Measurements from ENCODE around the gene FMOD. TPM values are rescaled to one million over a fixed set of nuclear protein-coding genes. Genes with fewer than 3 reads are reported as not detected.
"Not testable (repeated sequence)": the region's sequence is repeated elsewhere in the genome, so short reads cannot be mapped to it uniquely, and the experiment has no call there.

FMOD gene
- total RNA-seq, 3 donors from 2014 or later (not counting 1 experiment from before 2014, with no cell fraction given), result not detected

DNA sequence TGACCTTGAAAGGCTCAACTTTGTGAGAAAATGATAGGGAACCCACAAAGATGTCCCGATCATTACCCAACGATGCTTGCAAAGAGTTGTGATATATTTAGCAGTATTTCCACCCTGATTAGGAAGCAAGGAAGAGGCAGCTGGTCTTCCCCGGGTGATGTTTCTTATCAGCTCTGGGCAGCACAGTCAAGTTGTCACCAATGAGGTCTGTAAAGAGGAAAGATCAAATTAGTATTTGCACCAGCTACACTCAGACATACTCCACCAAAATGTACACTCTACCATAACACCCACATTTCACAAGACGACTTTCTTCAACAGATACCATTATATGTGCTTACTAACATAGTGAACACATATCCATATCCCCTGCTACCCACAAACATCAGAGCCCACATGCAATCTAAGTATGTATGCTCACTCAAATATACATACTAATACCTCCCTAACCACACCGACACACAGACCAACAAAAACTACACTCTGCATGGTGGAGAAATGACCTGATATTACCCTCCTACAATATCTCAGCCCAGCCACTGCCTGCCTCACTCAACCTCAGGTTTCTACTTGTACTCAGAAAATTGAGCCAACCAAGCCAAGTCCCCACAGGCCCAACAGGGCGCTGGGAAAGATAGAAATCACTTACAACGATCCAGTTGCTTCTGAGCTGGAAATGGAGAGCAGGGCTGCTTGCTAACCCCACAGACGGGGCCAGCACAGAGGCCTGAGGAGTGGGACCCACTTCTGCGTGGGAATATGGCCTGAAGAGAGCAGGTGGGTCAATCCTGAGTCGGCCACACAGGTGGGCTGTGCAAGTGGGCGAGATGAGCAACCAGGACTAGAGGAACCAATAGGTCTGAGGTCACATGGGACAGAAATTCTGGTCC, 50.2 kb downstream of the FMOD start:
- Histone ChIP-seq H3K4me1 (ENCODE audit: control insufficient read depth, insufficient read depth, low read length) (peaks cover 63% of the 10 kb centered on the region), H3K27me3 (ENCODE audit: control insufficient read depth, insufficient read depth, low read length) (no peaks in the 10 kb centered on the region), H3K4me3 (ENCODE audit: low read length) (no peak overlapping the region), H3K9me3 (ENCODE audit: control insufficient read depth, insufficient read depth, low read length) (no peaks in the 10 kb centered on the region), H3K36me3 (ENCODE audit: control insufficient read depth, insufficient read depth, low read length) (no peaks in the 10 kb centered on the region), H3K27ac (ENCODE audit: low read length) (peak overlapping the region; percentile 12)
- H3K4me3 Mint-ChIP-seq, result peak overlapping the region; percentile 3
- H3K36me3 Mint-ChIP-seq, result no peaks in the 10 kb centered on the region
- no peak for DNase-seq
- H3K27ac Mint-ChIP-seq, result peak overlapping the region; percentile 3 to 13
- no peaks in the 10 kb centered on the region for H3K9me3 Mint-ChIP-seq
- peaks cover 41 to 75% of the 10 kb centered on the region in 2 donors for H3K4me1 Mint-ChIP-seq
- ATAC-seq, result no peak
- TF ChIP-seq CTCF (IDR thresholded peaks at IDR 0.05), result no peak
- 60% methylated on average over 11 of the region's 11 CpGs for WGBS (ENCODE audit: insufficient coverage)
- intact Hi-C loops (cut with micrococcal nuclease), result no loop called here
- no peaks in the 10 kb centered on the region for H3K27me3 Mint-ChIP-seq (ENCODE audit: low read depth in 2 of 2)

- H3K27me3 ChIP-seq (ENCODE audit: control insufficient read depth, insufficient read depth, low read length); H3K36me3 Mint-ChIP-seq; H3K4me3 ChIP-seq (ENCODE audit: low read length); ATAC-seq; DNase-seq; H3K36me3 ChIP-seq (ENCODE audit: control insufficient read depth, insufficient read depth, low read length); intact Hi-C loops (cut with micrococcal nuclease); H3K9me3 Mint-ChIP-seq; H3K27me3 Mint-ChIP-seq (ENCODE audit: low read depth in 2 of 2); H3K9me3 ChIP-seq (ENCODE audit: control insufficient read depth, insufficient read depth, low read length): not testable (repeated sequence)
- Mint-ChIP-seq H3K27ac (peak overlapping the region; percentile 3 to 13), H3K4me3 (peak overlapping the region; percentile 3), H3K4me1 (peaks cover 48 to 81% of the 10 kb centered on the region in 2 donors)
- peak overlapping the region; percentile 44 for H3K27ac ChIP-seq (ENCODE audit: low read length)
- H3K4me1 ChIP-seq (ENCODE audit: control insufficient read depth, insufficient read depth, low read length), result peaks cover 65% of the 10 kb centered on the region
- 81% methylated on average over 6 of the region's 8 CpGs for WGBS (ENCODE audit: insufficient coverage)
Measured at GRCh38 chr1:203299719-203300429, 51.0 kb downstream of the FMOD start.

DNA sequence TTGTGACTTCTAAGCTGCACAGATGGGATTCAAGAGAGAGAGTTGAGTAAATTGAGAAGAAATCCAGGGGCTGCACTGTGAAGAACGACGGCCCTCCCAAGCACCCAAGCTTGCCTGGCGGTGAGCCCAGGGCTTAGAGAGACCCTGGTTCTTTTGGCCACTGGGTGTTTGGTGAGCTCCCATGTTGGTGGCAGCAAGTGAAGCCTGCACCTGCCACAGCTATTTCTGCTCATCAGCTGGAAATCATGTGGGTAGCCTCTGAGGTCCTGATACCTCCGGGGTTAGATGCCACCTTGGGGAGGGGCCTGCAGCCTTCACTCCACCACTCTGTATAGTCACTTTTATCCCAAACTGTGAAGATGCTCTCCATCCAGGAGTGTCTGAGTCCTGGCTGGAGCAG, 51.8 kb downstream of the FMOD start:
- 40% methylated on average over 4 of the region's 4 CpGs for WGBS (ENCODE audit: insufficient coverage)
- peaks cover 42 to 76% of the 10 kb centered on the region in 2 donors for H3K4me1 Mint-ChIP-seq
- Histone ChIP-seq H3K4me1 (ENCODE audit: control insufficient read depth, insufficient read depth, low read length) (peaks cover 58% of the 10 kb centered on the region), H3K27ac (ENCODE audit: low read length) (peak overlapping the region; percentile 44), H3K4me3 (ENCODE audit: low read length) (no peak overlapping the region), H3K27me3 (ENCODE audit: control insufficient read depth, insufficient read depth, low read length) (no peaks in the 10 kb centered on the region), H3K9me3 (ENCODE audit: control insufficient read depth, insufficient read depth, low read length) (no peaks in the 10 kb centered on the region), H3K36me3 (ENCODE audit: control insufficient read depth, insufficient read depth, low read length) (no peaks in the 10 kb centered on the region)
- H3K27ac Mint-ChIP-seq, result no peak overlapping the region
- H3K4me3 Mint-ChIP-seq, result no peak overlapping the region
- intact Hi-C loops (cut with micrococcal nuclease), result no loop called here
- DNase-seq, result no peak
- H3K36me3 Mint-ChIP-seq, result no peaks in the 10 kb centered on the region
- ATAC-seq, result no peak
- no peaks in the 10 kb centered on the region for H3K27me3 Mint-ChIP-seq (ENCODE audit: low read depth in 2 of 2)
- TF ChIP-seq CTCF (IDR thresholded peaks at IDR 0.05), result no peak
- no peaks in the 10 kb centered on the region for H3K9me3 Mint-ChIP-seq

GRCh38 chr1:203296460-203297073, 54.4 kb downstream of the FMOD start:
- H3K27me3 ChIP-seq (ENCODE audit: control insufficient read depth, insufficient read depth, low read length), result no peaks in the 10 kb centered on the region
- H3K27ac Mint-ChIP-seq, result peak overlapping the region in 1 of 2 donors; percentile 76
- H3K9me3 Mint-ChIP-seq, result no peaks in the 10 kb centered on the region
- H3K4me3 Mint-ChIP-seq, result no peak overlapping the region
- H3K9me3 ChIP-seq (ENCODE audit: control insufficient read depth, insufficient read depth, low read length), result no peaks in the 10 kb centered on the region
- H3K27ac ChIP-seq (ENCODE audit: low read length), result peak overlapping the region; percentile 45
- WGBS (ENCODE audit: insufficient coverage), result 91% methylated on average over 7 of the region's 7 CpGs
- peaks cover 29 to 63% of the 10 kb centered on the region in 2 donors for H3K4me1 Mint-ChIP-seq
- intact Hi-C loops (cut with micrococcal nuclease), result no loop called here
- H3K36me3 Mint-ChIP-seq, result no peaks in the 10 kb centered on the region
- no peaks in the 10 kb centered on the region for H3K36me3 ChIP-seq (ENCODE audit: control insufficient read depth, insufficient read depth, low read length)
- H3K4me3 ChIP-seq (ENCODE audit: low read length), result no peak overlapping the region
- DNase-seq, result no peak
- ATAC-seq, result peak in 1 of 3 donors; percentile 14
- H3K4me1 ChIP-seq (ENCODE audit: control insufficient read depth, insufficient read depth, low read length), result peaks cover 36% of the 10 kb centered on the region
- H3K27me3 Mint-ChIP-seq (ENCODE audit: low read depth in 2 of 2), result no peaks in the 10 kb centered on the region
- no peak for TF ChIP-seq CTCF (IDR thresholded peaks at IDR 0.05)
